Ovary (tissue), 3 donors: ENCODE results near the gene ATP1A2.

Experiments used
- EP300 ChIP-seq: sonication (generic); formaldehyde crosslinking; IDR thresholded peaks from one replicate; pipeline ENCODE4 v1.6.1; 2017; ENCODE audit warnings: antibody characterized with exemption
- POLR2A ChIP-seq: fragments of 450-650 bp; IDR thresholded peaks from one replicate; pipeline ENCODE4 v1.6.1; 2017; ENCODE audit warnings: antibody characterized with exemption, mild to moderate bottlenecking, moderate library complexity
- TF ChIP-seq, protein P1 (sequence below), 3 donors: fragments of 450-650 bp in 2 of 3; fragments of 200-600 bp in 1 of 3; IDR thresholded peaks; one replicate each; pipeline versions ENCODE4 v1.5.1 to v1.8.0; 2016 to 2022; ENCODE audit warnings: antibody characterized with exemption in 3 of 3, mild to moderate bottlenecking in 1 of 3
- donor health status: DM: no; HTN: no; CAD: no.

- TF ChIP-seq, protein P1, sequence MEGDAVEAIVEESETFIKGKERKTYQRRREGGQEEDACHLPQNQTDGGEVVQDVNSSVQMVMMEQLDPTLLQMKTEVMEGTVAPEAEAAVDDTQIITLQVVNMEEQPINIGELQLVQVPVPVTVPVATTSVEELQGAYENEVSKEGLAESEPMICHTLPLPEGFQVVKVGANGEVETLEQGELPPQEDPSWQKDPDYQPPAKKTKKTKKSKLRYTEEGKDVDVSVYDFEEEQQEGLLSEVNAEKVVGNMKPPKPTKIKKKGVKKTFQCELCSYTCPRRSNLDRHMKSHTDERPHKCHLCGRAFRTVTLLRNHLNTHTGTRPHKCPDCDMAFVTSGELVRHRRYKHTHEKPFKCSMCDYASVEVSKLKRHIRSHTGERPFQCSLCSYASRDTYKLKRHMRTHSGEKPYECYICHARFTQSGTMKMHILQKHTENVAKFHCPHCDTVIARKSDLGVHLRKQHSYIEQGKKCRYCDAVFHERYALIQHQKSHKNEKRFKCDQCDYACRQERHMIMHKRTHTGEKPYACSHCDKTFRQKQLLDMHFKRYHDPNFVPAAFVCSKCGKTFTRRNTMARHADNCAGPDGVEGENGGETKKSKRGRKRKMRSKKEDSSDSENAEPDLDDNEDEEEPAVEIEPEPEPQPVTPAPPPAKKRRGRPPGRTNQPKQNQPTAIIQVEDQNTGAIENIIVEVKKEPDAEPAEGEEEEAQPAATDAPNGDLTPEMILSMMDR (IDR thresholded peaks at IDR 0.05): no peak
- TF ChIP-seq POLR2A (no peak), EP300 (no peak)
Observed at GRCh38 chr1:160074865-160075264, 40.7 kb upstream of the ATP1A2 start.
